Suprapubic skin (tissue), 4 donors: ENCODE results near the gene AFF4. TPM values are rescaled to one million over a fixed set of nuclear protein-coding genes. Genes with fewer than 3 reads are reported as not detected.
"Not testable (repeated sequence)": the region's sequence is repeated elsewhere in the genome, so short reads cannot be mapped to it uniquely, and the experiment has no call there.

Experiments
- DNase-seq, 2 donors: peaks; one replicate each; pipeline ENCODE4 v3.0.0-alpha.2; 2019; ENCODE audit warnings: low spot score in 2 of 2
- H3K27ac ChIP-seq: fragments of 200-600 bp; sonication (generic); one replicate; pipeline ENCODE4 v1.5.1; 2019
- H3K27me3 ChIP-seq: fragments of 200-600 bp; sonication (generic); one replicate; pipeline ENCODE4 v1.5.1; 2019
- H3K36me3 ChIP-seq: fragments of 200-600 bp; sonication (generic); one replicate; pipeline ENCODE4 v1.5.1; 2019
- H3K4me1 ChIP-seq: fragments of 200-600 bp; sonication (generic); one replicate; pipeline ENCODE4 v1.5.1; 2019
- H3K4me3 ChIP-seq: fragments of 200-600 bp; sonication (generic); one replicate; pipeline ENCODE4 v1.5.1; 2019; ENCODE audit warnings: mild to moderate bottlenecking
- H3K9me3 ChIP-seq: fragments of 200-600 bp; sonication (generic); one replicate; pipeline ENCODE4 v1.5.1; 2019
- CTCF ChIP-seq, 2 donors: fragments of 200-600 bp in 1 of 2; fragments of 450-650 bp in 1 of 2; sonication (generic) in 1 of 2; IDR thresholded peaks; one replicate each; pipeline ENCODE4 v1.5.1; 2016 to 2019; ENCODE audit warnings: antibody characterized with exemption in 2 of 2, mild to moderate bottlenecking in 1 of 2, moderate library complexity in 1 of 2
- EP300 ChIP-seq: sonication (generic); formaldehyde crosslinking; IDR thresholded peaks from one replicate; pipeline ENCODE4 v1.6.1; 2017; ENCODE audit warnings: antibody characterized with exemption
- POLR2A ChIP-seq, 2 donors: fragments of 450-650 bp; IDR thresholded peaks; one replicate each; pipeline ENCODE4 v1.6.1; 2017; ENCODE audit warnings: antibody characterized with exemption in 2 of 2, mild to moderate bottlenecking in 2 of 2, moderate library complexity in 2 of 2
- POLR2AphosphoS5 ChIP-seq, 3 donors: sonication (generic); formaldehyde crosslinking; IDR thresholded peaks; one replicate each; pipeline ENCODE4 v1.6.1; 2017; ENCODE audit warnings: antibody characterized with exemption in 3 of 3
- WGBS: methylation state at CpG from one replicate; pipeline ENCODE4 v1.1.5; 2018; 5-methylcytosine and 5-hydroxymethylcytosine counted together
- total RNA-seq, 4 donors: library from RNA; depleted of rRNA; stranded (reverse); fragments of >200 nt; gene quantifications; one replicate each; pipeline ENCODE4 v1.1.0, GENCODE V29; 2016

The AFF4 gene
- total RNA-seq, 4 donors from 2014 or later = 55.8 to 107 (median 71.7) TPM

- WGBS = 81% methylated on average over 6 of the region's 6 CpGs
- TF ChIP-seq EP300 = no peak
- no peak for TF ChIP-seq POLR2A (IDR thresholded peaks at IDR 0.05)
- H3K27ac ChIP-seq = no peak overlapping the region
These were observed 9.7 kb downstream of the AFF4 start for GRCh38 chr5:132953710-132954109.

GRCh38 chr5:132952829-132953228 lies 10.6 kb downstream of the AFF4 start:
- peaks cover 16% of the 10 kb centered on the region for H3K36me3 ChIP-seq
- 73% methylated on average over 2 of the region's 2 CpGs for WGBS
- H3K27me3 ChIP-seq = no peaks in the 10 kb centered on the region
- no peak for DNase-seq
- H3K4me1 ChIP-seq = peaks cover 32% of the 10 kb centered on the region
- no peak overlapping the region for H3K27ac ChIP-seq
- no peak overlapping the region for H3K4me3 ChIP-seq
- no peaks in the 10 kb centered on the region for H3K9me3 ChIP-seq
- no peak for TF ChIP-seq POLR2A (IDR thresholded peaks at IDR 0.05)
- TF ChIP-seq EP300 = no peak
- TF ChIP-seq CTCF (IDR thresholded peaks at IDR 0.05) = no peak
- no peak for TF ChIP-seq POLR2AphosphoS5 (IDR thresholded peaks at IDR 0.05)

More at GRCh38 chr5:132953710-132954109, 9.7 kb downstream of the AFF4 start:
- H3K4me3 ChIP-seq = no peak overlapping the region
- no peaks in the 10 kb centered on the region for H3K9me3 ChIP-seq
- H3K27me3 ChIP-seq = no peaks in the 10 kb centered on the region
- peaks cover 16% of the 10 kb centered on the region for H3K36me3 ChIP-seq
- H3K4me1 ChIP-seq = peaks cover 32% of the 10 kb centered on the region
- DNase-seq = no peak

- no peaks in the 10 kb centered on the region for H3K9me3 ChIP-seq
- no peak overlapping the region for H3K4me3 ChIP-seq
- peaks cover 31% of the 10 kb centered on the region for H3K4me1 ChIP-seq
- whole genome bisulfite sequencing = 58% methylated on average over 2 of the region's 2 CpGs
- peaks cover 11% of the 10 kb centered on the region for H3K36me3 ChIP-seq
- DNase-seq = no peak
- H3K27me3 ChIP-seq = no peaks in the 10 kb centered on the region
- no peak for TF ChIP-seq EP300
- TF ChIP-seq POLR2AphosphoS5 (IDR thresholded peaks at IDR 0.05) = no peak
- TF ChIP-seq POLR2A (IDR thresholded peaks at IDR 0.05) = no peak
- TF ChIP-seq CTCF (IDR thresholded peaks at IDR 0.05) = no peak
- no peak overlapping the region for H3K27ac ChIP-seq
These were observed 11.5 kb downstream of the AFF4 start for GRCh38 chr5:132951897-132952296.

- Histone ChIP-seq H3K27ac (no peak overlapping the region), H3K36me3 (peaks cover 4% of the 10 kb centered on the region), H3K4me3 (no peak overlapping the region), H3K4me1 (peaks cover 33% of the 10 kb centered on the region), H3K9me3 (no peaks in the 10 kb centered on the region), H3K27me3 (no peaks in the 10 kb centered on the region)
- WGBS = 89% methylated on average over 2 of the region's 2 CpGs
- DNase-seq = no peak
- no peak for TF ChIP-seq POLR2A (IDR thresholded peaks at IDR 0.05)
- no peak for TF ChIP-seq POLR2AphosphoS5 (IDR thresholded peaks at IDR 0.05)
- no peak for TF ChIP-seq EP300
- TF ChIP-seq CTCF (IDR thresholded peaks at IDR 0.05) = no peak
These were observed 14.3 kb downstream of the AFF4 start for GRCh38 chr5:132949136-132949535.

GRCh38 chr5:132947671-132948070 lies 15.8 kb downstream of the AFF4 start:
- no peak for DNase-seq
- TF ChIP-seq EP300 = no peak
- TF ChIP-seq POLR2A (IDR thresholded peaks at IDR 0.05) = no peak
- TF ChIP-seq CTCF (IDR thresholded peaks at IDR 0.05) = no peak
- TF ChIP-seq POLR2AphosphoS5 (IDR thresholded peaks at IDR 0.05) = no peak
- Histone ChIP-seq H3K27me3 (no peaks in the 10 kb centered on the region), H3K4me3 (no peak overlapping the region), H3K27ac (no peak overlapping the region), H3K9me3 (no peaks in the 10 kb centered on the region), H3K4me1 (peaks cover 24% of the 10 kb centered on the region), H3K36me3 (no peaks in the 10 kb centered on the region)
- 41% methylated on average over 2 of the region's 2 CpGs for WGBS

- H3K4me3 ChIP-seq, H3K9me3 ChIP-seq, H3K36me3 ChIP-seq, DNase-seq, H3K27me3 ChIP-seq, H3K27ac ChIP-seq: not testable (repeated sequence)
- WGBS = 98% methylated on average over 4 of the region's 4 CpGs
- peaks cover 19% of the 10 kb centered on the region for H3K4me1 ChIP-seq
These were observed 18.1 kb downstream of the AFF4 start for GRCh38 chr5:132945315-132945714.
